Measurements from ENCODE around the gene BANK1.

GRCh38 chr4:102061133-102061532 lies 270.6 kb downstream of the BANK1 start:
- TF ChIP-seq CTCF (IDR thresholded peaks at IDR 0.05), result no peak
- TF ChIP-seq POLR2A (IDR thresholded peaks at IDR 0.05), result no peak
